Measurements from ENCODE around the gene DLEU7.

- TF ChIP-seq POLR2A (IDR thresholded peaks at IDR 0.05): no peak
- TF ChIP-seq CTCF (IDR thresholded peaks at IDR 0.05): no peak
- TF ChIP-seq POLR2AphosphoS5 (IDR thresholded peaks at IDR 0.05): no peak
Observed at GRCh38 chr13:50797091-50797490, 46.4 kb downstream of the DLEU7 start.
